SU-DHL-6 (cell line): Measurements from ENCODE around the gene CATSPER3.
A peak's percentile ranks its signal among the peaks of the same experiment; 100 is the strongest.

Experiments
- H2AFZ ChIP-seq: fragments of 200-600 bp; sonication (generic); 2 replicates; pipeline ENCODE4 v1.6.1; 2014; ENCODE audit warnings: low read depth, mild to moderate bottlenecking, moderate library complexity, mixed read lengths, antibody characterized with exemption, low read length; ENCODE audit not compliant: severe bottlenecking
- H3F3A ChIP-seq: fragments of 200-600 bp; shearing (Covaris generic); 2 replicates; pipeline ENCODE4 v1.6.0; 2016; ENCODE audit warnings: antibody characterized with exemption, mild to moderate bottlenecking; ENCODE audit not compliant: insufficient read depth
- H3K27ac ChIP-seq: fragments of 200-600 bp; sonication (generic); 2 replicates; pipeline ENCODE4 v1.5.1; 2016; ENCODE audit warnings: low read depth, mild to moderate bottlenecking, low read length, moderate library complexity, mixed read lengths
- H3K27me3 ChIP-seq: fragments of 200-600 bp; sonication (generic), shearing (Covaris generic); 2 replicates; pipeline ENCODE4 v1.6.0; 2014; ENCODE audit warnings: mild to moderate bottlenecking, low read length
- H3K36me3 ChIP-seq: fragments of 200-600 bp; sonication (generic); 2 replicates; pipeline ENCODE4 v1.6.1; 2014; ENCODE audit warnings: mild to moderate bottlenecking, low read length, mixed read lengths
- H3K4me2 ChIP-seq: fragments of 300-600, 200-600 bp; shearing (Covaris generic), sonication (generic); 2 replicates; pipeline ENCODE4 v1.6.0; 2014; ENCODE audit warnings: low read length, low read depth, mild to moderate bottlenecking; ENCODE audit not compliant: poor library complexity, severe bottlenecking
- H3K4me3 ChIP-seq: fragments of 200-600 bp; sonication (generic); 2 replicates; pipeline ENCODE4 v1.5.1; 2014; ENCODE audit warnings: antibody characterized with exemption, low read length, mild to moderate bottlenecking, mixed read lengths; ENCODE audit not compliant: insufficient read depth, poor library complexity, severe bottlenecking
- H3K79me2 ChIP-seq: fragments of 200-600 bp; sonication (generic); 2 replicates; pipeline ENCODE4 v1.6.1; 2014; ENCODE audit warnings: mild to moderate bottlenecking, low read length, moderate library complexity; ENCODE audit not compliant: insufficient read depth
- H3K9ac ChIP-seq: fragments of 200-600 bp; sonication (generic); 2 replicates; pipeline ENCODE4 v1.7.0; 2014; ENCODE audit warnings: mild to moderate bottlenecking, low read length
- H3K9me2 ChIP-seq: fragments of 200-600 bp; sonication (generic); replicated peaks from 2 replicates; pipeline ENCODE4 v1.6.1; 2014; ENCODE audit warnings: low read length; ENCODE audit not compliant: insufficient read depth
- H3K9me3 ChIP-seq: fragments of 200-600 bp; sonication (generic); 2 replicates; pipeline ENCODE4 v1.6.1; 2014; ENCODE audit warnings: low read length, mixed read lengths; ENCODE audit not compliant: insufficient read depth
- H4K20me1 ChIP-seq: fragments of 200-600 bp; sonication (generic); 2 replicates; pipeline ENCODE4 v1.6.1; 2014; ENCODE audit warnings: low read depth, mild to moderate bottlenecking, antibody characterized with exemption, low read length, moderate library complexity, mixed read lengths
- EZH2phosphoT487 ChIP-seq: fragments of 200-600 bp; sonication (generic), shearing (Covaris generic); conservative IDR thresholded peaks from 2 replicates; pipeline ENCODE4 v1.6.1; 2018; ENCODE audit warnings: mild to moderate bottlenecking, antibody characterized with exemption, low read length, moderate library complexity, mixed read lengths
- TF ChIP-seq, protein P1 (sequence below): fragments of 200-600 bp; sonication (generic); IDR thresholded peaks from one replicate; pipeline ENCODE4 v1.5.1; 2017; ENCODE audit warnings: antibody characterized with exemption, mild to moderate bottlenecking, low read length, moderate library complexity; ENCODE audit not compliant: insufficient read depth, poor library complexity, severe bottlenecking

The CATSPER3 gene

DNA sequence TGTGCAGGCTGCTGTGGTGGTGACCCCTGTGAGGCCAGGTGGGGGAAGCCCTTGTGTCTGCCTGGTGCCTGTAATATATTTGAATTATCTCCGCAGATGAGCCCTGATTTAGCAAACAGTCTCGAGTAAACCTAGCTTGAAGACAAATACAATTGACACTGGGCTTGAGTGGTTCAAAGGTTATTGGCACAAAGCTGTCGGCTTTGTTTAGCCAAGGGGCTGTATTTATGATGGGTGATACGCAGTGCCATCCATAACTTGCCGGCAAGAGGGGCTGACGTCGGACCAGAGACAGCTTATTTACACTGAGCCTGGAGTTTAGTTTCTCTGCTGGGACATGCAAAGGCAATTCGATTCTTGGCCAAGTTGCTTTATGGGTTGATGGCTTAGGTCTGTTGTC lies 86.3 kb downstream of the CATSPER3 start:
- Histone ChIP-seq H4K20me1 (no peaks in the 10 kb centered on the region), H3K9me3 (no peaks in the 10 kb centered on the region), H3K4me2 (peak overlapping the region; percentile 77), H2AFZ (peak overlapping the region; percentile 29), H3K27ac (peak overlapping the region; percentile 91), H3K9ac (peak overlapping the region; percentile 45), H3K36me3 (no peaks in the 10 kb centered on the region), H3F3A (0 out of 2 replicates have a peak, but pooled peaks cover 6% of the 10 kb centered on the region), H3K4me3 (peak overlapping the region; percentile 31), H3K79me2 (no peaks in the 10 kb centered on the region), H3K9me2 (no peaks in the 10 kb centered on the region), H3K27me3 (no peaks in the 10 kb centered on the region)
- TF ChIP-seq, protein P1, sequence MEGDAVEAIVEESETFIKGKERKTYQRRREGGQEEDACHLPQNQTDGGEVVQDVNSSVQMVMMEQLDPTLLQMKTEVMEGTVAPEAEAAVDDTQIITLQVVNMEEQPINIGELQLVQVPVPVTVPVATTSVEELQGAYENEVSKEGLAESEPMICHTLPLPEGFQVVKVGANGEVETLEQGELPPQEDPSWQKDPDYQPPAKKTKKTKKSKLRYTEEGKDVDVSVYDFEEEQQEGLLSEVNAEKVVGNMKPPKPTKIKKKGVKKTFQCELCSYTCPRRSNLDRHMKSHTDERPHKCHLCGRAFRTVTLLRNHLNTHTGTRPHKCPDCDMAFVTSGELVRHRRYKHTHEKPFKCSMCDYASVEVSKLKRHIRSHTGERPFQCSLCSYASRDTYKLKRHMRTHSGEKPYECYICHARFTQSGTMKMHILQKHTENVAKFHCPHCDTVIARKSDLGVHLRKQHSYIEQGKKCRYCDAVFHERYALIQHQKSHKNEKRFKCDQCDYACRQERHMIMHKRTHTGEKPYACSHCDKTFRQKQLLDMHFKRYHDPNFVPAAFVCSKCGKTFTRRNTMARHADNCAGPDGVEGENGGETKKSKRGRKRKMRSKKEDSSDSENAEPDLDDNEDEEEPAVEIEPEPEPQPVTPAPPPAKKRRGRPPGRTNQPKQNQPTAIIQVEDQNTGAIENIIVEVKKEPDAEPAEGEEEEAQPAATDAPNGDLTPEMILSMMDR = no peak
- no peak for TF ChIP-seq EZH2phosphoT487

DNA sequence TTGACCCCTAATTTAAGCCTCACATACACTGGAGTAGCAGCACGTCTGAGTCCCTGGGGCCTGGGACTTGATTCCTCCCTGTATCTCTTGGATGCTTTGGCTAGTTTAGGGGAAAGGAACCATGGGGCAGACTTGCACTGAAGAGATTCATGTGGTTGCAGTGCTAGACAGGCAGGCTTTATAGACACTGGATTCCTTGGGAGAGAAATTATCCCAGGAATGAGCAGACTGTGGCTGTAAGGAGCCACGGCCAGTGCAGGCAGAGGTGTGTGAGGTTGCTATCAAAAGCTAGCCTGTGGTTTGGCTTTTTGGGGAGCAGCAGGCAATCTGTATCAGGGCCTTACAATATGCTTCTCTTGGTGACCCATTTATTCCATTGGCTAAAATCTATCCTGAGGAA lies 86.8 kb downstream of the CATSPER3 start:
- Histone ChIP-seq H3K27me3 (no peaks in the 10 kb centered on the region), H3K36me3 (no peaks in the 10 kb centered on the region), H3K4me2 (peak overlapping the region; percentile 77), H4K20me1 (no peaks in the 10 kb centered on the region), H3K9me2 (no peaks in the 10 kb centered on the region), H3K4me3 (peak overlapping the region; percentile 31), H3K9ac (peak overlapping the region; percentile 45), H3K9me3 (no peaks in the 10 kb centered on the region), H2AFZ (peak overlapping the region; percentile 29), H3F3A (0 out of 2 replicates have a peak, but pooled peaks cover 6% of the 10 kb centered on the region), H3K27ac (peak overlapping the region; percentile 91), H3K79me2 (no peaks in the 10 kb centered on the region)
- TF ChIP-seq EZH2phosphoT487 = no peak
- TF ChIP-seq, protein P1 = no peak

DNA sequence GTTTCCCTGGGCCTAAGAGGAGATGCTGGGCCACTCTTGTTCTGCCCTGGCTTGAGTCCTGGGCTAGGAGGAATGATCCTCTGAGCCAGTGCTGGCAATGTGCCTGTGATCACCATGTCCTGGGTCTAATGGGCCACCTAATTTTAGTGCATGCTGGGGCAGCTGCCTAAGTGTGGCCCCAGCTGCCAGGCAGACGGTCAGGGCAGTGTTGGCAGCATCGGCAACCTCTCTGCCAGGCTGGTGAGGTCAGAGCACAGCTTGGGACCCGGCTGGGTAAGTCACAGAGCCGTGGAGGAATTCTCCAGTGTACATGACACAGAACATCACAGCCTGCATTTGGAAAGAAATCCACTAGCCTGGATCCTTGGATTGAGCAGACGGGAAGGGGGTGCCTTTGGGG lies 87.7 kb downstream of the CATSPER3 start:
- Histone ChIP-seq H3K4me2 (no peak overlapping the region), H3F3A (0 out of 2 replicates have a peak, but pooled peaks cover 6% of the 10 kb centered on the region), H3K27me3 (no peaks in the 10 kb centered on the region), H3K4me3 (no peak overlapping the region), H2AFZ (no peak overlapping the region), H3K79me2 (no peaks in the 10 kb centered on the region), H3K36me3 (no peaks in the 10 kb centered on the region), H3K27ac (no peak overlapping the region), H3K9ac (no peak overlapping the region), H4K20me1 (no peaks in the 10 kb centered on the region), H3K9me2 (no peaks in the 10 kb centered on the region), H3K9me3 (no peaks in the 10 kb centered on the region)
- TF ChIP-seq EZH2phosphoT487 = no peak
- TF ChIP-seq, protein P1 = no peak
